Adrenal gland (tissue), 12 donors: ENCODE measurements around the gene NEMP1. TPM values are rescaled to one million over a fixed set of nuclear protein-coding genes. Genes with fewer than 3 reads are reported as not detected.

ENCODE experiments used
- DNase-seq, 7 donors: peaks; one replicate each; pipeline ENCODE4 v3.0.0-alpha.2; 2019 to 2020
- H3K27ac ChIP-seq, 5 donors: fragments of 200-600 bp; sonication (generic) in 4 of 5; 1 replicate in 3 of 5; 2 replicates in 2 of 5; pipeline versions ENCODE4 v1.5.1 to v1.8.0; 2016 to 2020; ENCODE audit warnings: mild to moderate bottlenecking in 1 of 5
- H3K27me3 ChIP-seq: fragments of 200-600 bp; 2 replicates; pipeline ENCODE4 v1.8.0; 2021
- H3K36me3 ChIP-seq, 2 donors: fragments of 200-600 bp; replicated peaks in 1 of 2; 1 replicate in 1 of 2; 2 replicates in 1 of 2; pipeline versions ENCODE4 v1.5.1 to v1.8.0; 2018 to 2022
- H3K4me1 ChIP-seq, 2 donors: fragments of 200-600 bp; replicated peaks in 1 of 2; 1 replicate in 1 of 2; 2 replicates in 1 of 2; pipeline versions ENCODE4 v1.5.1 to v1.8.0; 2018 to 2021
- H3K4me3 ChIP-seq, 4 donors: fragments of 200-600 bp; sonication (generic) in 3 of 4; one replicate each; pipeline ENCODE4 v1.5.1; 2016 to 2018
- H3K9me3 ChIP-seq, 3 donors: fragments of 200-600 bp; sonication (generic) in 1 of 3; replicated peaks in 1 of 3; 1 replicate in 2 of 3; 2 replicates in 1 of 3; pipeline versions ENCODE4 v1.5.1 to v1.8.0; 2016 to 2021
- CTCF ChIP-seq, 6 experiments: fragments of 450-650 bp in 4 of 6; fragments of 200-600 bp in 2 of 6; sonication (generic) in 1 of 6; IDR thresholded peaks; 1 replicate in 5 of 6; 2 replicates in 1 of 6; pipeline versions ENCODE4 v1.5.1 to v1.8.0; 2016 to 2021; ENCODE audit warnings: antibody characterized with exemption in 6 of 6, mild to moderate bottlenecking in 2 of 6, moderate library complexity in 1 of 6
- POLR2A ChIP-seq, 2 donors: fragments of 450-650 bp; IDR thresholded peaks; one replicate each; pipeline ENCODE4 v1.6.1; 2017; ENCODE audit warnings: antibody characterized with exemption in 2 of 2, mild to moderate bottlenecking in 2 of 2, moderate library complexity in 1 of 2
- WGBS, 4 donors: extraction: QIAGEN DNeasy Blood & Tissue Kit in 2 of 4; methylation state at CpG; one replicate each; pipeline versions ENCODE4 v1.1.5 to v1.1.7; 2013 to 2017; 5-methylcytosine and 5-hydroxymethylcytosine counted together
- intact Hi-C, 2 donors: fragments of 100-400 bp; cut with DNase I; formaldehyde crosslinking; loops; one replicate each; pipeline versions ENCODE4 v1.14.1 to v1.15.0; 2022 to 2023
- polyA plus RNA-seq, 3 donors: library from polyadenylated mRNA; stranded (reverse); fragments of 200-250 nt in 2 of 3; fragments of 350-450 nt in 1 of 3; fragmentation: Illumina TruSeq in 1 of 3; extraction: RNeasy Lipid Tissue Mini Kit (QIAGEN cat#74804) in 1 of 3; gene quantifications; one replicate each; pipeline ENCODE4 v1.2.3, GENCODE V29; 2013 to 2014
- total RNA-seq, 9 donors: library from RNA; depleted of rRNA in 4 of 9; stranded (reverse); fragments of >200 nt in 4 of 9; fragments of 120-200 nt in 1 of 9; fragmentation: NEBNext Ultra II Directional in 1 of 9; extraction: Animal tissue kit (Norgen Biotek cat#: 25700) in 1 of 9; gene quantifications; one replicate each; pipeline versions ENCODE4 v1.1.0 to v1.2.4, GENCODE V29; 2013 to 2023
- donor health status: healthy with polysubstance abuse.
- donor health status: Bipolar disorder and iron deficiency.
- donor health status: DM: yes; HTN: yes; CAD: no.
- donor health status: DM: no; HTN: no; CAD: no.
- donor health status: DM: no; HTN: no; CAD: no.
- donor health status: DM: yes; HTN: yes; CAD: no.

NEMP1 gene
- total and polyA plus RNA-seq, 12 donors: 2.7 to 16.4 (median 7.6) TPM

GRCh38 chr12:57066245-57066644 lies 12.3 kb downstream of the NEMP1 start:
- H3K27ac ChIP-seq: peak overlapping the region in 1 of 5 donors; percentile 13
- no peak for TF ChIP-seq POLR2A (IDR thresholded peaks at IDR 0.05)
- no peak for TF ChIP-seq CTCF (IDR thresholded peaks at IDR 0.05)
- no peak for DNase-seq
- no peaks in the 10 kb centered on the region for H3K27me3 ChIP-seq
- H3K4me1 ChIP-seq: peaks cover 5 to 6% of the 10 kb centered on the region in 2 donors
- peaks cover 0 to 4% (median 0%) of the 10 kb centered on the region in 3 donors for H3K9me3 ChIP-seq
- WGBS, 4 donors: 62 to 86% (median 81%) methylated on average over 2 of the region's 2 CpGs
- H3K36me3 ChIP-seq: peaks cover 0 to 5% of the 10 kb centered on the region in 2 donors
- intact Hi-C loops: loop anchor here in 1 of 2 donors (5.0 kb wide), 1 partner anchor 116 kb away; no protein-coding TSS in a partner anchor
- H3K4me3 ChIP-seq: no peak overlapping the region

- intact Hi-C loops: loop anchor here in 1 of 2 donors (5.0 kb wide), 1 partner anchor 52 kb away; no protein-coding TSS in a partner anchor
- Histone ChIP-seq H3K4me1 (no peaks in the 10 kb centered on the region), H3K27ac (no peak overlapping the region), H3K36me3 (peaks cover 0 to 9% of the 10 kb centered on the region in 2 donors), H3K27me3 (no peaks in the 10 kb centered on the region), H3K4me3 (no peak overlapping the region), H3K9me3 (peaks cover 0 to 4% (median 0%) of the 10 kb centered on the region in 3 donors)
- TF ChIP-seq CTCF (IDR thresholded peaks at IDR 0.05) (no peak), POLR2A (IDR thresholded peaks at IDR 0.05) (no peak)
- WGBS, 4 donors: 57 to 71% (median 69%) methylated on average over 5 of the region's 5 CpGs
- DNase-seq: no peak
These were observed 14.5 kb downstream of the NEMP1 start for GRCh38 chr12:57063991-57064685.

DNA sequence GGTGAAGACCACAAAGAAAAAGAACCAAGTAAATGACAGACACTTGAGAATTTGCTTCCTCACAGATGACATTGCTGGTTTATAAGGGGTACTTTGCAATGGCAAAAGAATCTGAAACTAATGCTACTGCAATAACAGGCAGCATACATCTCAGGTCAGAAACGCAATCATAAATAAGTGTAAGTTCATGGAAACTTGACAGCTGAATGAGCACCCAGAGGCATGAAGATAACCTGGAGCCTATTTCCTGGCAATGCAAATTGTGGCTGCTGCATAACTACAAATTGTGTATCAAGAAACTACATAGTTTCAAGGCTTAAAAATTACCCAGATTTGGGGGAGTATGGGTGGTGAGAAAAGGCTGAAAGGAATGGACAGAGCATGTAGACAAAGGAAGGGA lies 20.1 kb downstream of the NEMP1 start:
- Histone ChIP-seq H3K27ac (no peak overlapping the region), H3K4me3 (no peak overlapping the region), H3K9me3 (peaks cover 0 to under 1% (median 0%) of the 10 kb centered on the region in 3 donors), H3K27me3 (no peaks in the 10 kb centered on the region), H3K4me1 (no peaks in the 10 kb centered on the region), H3K36me3 (peaks cover 0 to 15% of the 10 kb centered on the region in 2 donors)
- 75 to 93% (median 91%) methylated on average over 1 of the region's 1 CpG for WGBS, 4 donors
- intact Hi-C loops: loop anchor here in 1 of 2 donors (5.0 kb wide), 1 partner anchor 46 kb away; no protein-coding TSS in a partner anchor
- TF ChIP-seq CTCF (IDR thresholded peaks at IDR 0.05) (no peak), POLR2A (IDR thresholded peaks at IDR 0.05) (no peak)
- no peak for DNase-seq

DNA sequence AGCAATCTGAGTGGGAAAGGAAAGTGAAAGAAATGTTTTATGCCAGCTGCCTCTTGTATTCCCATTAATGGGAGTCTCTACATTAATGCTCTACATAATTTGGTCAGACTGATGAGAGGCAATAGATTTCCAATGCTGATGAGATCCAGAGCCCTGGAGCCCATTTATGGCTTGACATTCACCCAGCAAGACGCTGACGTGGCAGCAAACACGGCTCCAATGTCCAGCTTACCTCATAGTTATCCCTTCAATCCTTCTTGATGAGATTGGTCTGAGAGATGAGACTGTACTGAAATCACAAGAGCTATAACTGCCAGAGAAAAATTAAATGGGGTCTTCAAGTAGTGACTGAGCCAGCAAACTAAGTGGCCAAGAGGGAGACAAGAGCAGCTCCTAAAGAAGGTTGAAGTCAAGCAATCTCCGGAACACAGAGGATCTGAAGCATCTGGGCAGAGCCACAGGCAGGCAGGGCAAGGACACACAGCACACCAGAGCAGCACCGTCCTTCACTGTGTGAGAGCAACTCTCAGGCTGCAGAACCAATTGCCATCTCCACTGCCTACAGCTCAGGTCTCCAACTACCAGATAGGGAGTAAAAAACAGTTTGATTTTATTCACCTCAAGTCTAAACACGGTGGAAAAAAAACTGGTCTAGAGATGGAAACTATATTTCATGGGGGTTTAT lies 21.4 kb downstream of the NEMP1 start:
- H3K4me3 ChIP-seq: no peak overlapping the region
- H3K4me1 ChIP-seq: no peaks in the 10 kb centered on the region
- peaks cover 0 to 15% of the 10 kb centered on the region in 2 donors for H3K36me3 ChIP-seq
- no peaks in the 10 kb centered on the region for H3K27me3 ChIP-seq
- H3K9me3 ChIP-seq: no peaks in the 10 kb centered on the region
- TF ChIP-seq CTCF (IDR thresholded peaks at IDR 0.05): no peak
- no peak for TF ChIP-seq POLR2A (IDR thresholded peaks at IDR 0.05)
- DNase-seq: peak in 1 of 7 donors; percentile 65
- 44 to 60% (median 55%) methylated on average over 6 of the region's 6 CpGs for WGBS, 4 donors
- H3K27ac ChIP-seq: peak overlapping the region in 4 of 5 donors; percentile 24 to 75 (median 67)
- intact Hi-C loops: loop anchor here in 1 of 2 donors (5.0 kb wide), 1 partner anchor 45 kb away; no protein-coding TSS in a partner anchor
